ENCODE data around the gene NEK10.

The NEK10 gene

DNA sequence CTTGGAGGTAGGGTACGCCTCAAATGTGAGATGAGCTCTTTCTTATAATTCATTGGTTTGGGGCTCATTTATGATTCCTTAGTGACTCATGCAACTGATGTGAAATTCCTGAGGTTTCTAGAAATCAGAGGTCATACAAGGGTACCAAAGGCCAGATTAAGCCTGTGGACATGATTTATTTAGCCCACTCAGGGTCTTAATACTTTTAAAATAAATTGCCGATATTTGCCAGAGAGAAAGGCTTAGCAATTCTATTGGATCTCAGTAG is 289.0 kb downstream of the NEK10 start:
- Histone ChIP-seq H3K27ac (ENCODE audit: low read depth in 2 of 2, low read length in 2 of 2) (no peak overlapping the region), H3K4me3 (ENCODE audit: low read length in 2 of 2) (no peak overlapping the region), H3K9ac (ENCODE audit: low read depth in 1 of 2, low read length in 2 of 2) (no peak overlapping the region), H3K27me3 (ENCODE audit: control insufficient read depth in 2 of 2, insufficient read depth in 2 of 2, low read length in 2 of 2) (no peaks in the 10 kb centered on the region), H3K36me3 (ENCODE audit: control insufficient read depth in 2 of 2, insufficient read depth in 2 of 2, low read length in 2 of 2) (no peaks in the 10 kb centered on the region), H3K4me1 (ENCODE audit: control insufficient read depth in 2 of 2, insufficient read depth in 2 of 2, low read length in 2 of 2) (no peaks in the 10 kb centered on the region), H3K9me3 (ENCODE audit: control insufficient read depth in 2 of 2, low read length in 2 of 2) (no peaks in the 10 kb centered on the region)

DNA sequence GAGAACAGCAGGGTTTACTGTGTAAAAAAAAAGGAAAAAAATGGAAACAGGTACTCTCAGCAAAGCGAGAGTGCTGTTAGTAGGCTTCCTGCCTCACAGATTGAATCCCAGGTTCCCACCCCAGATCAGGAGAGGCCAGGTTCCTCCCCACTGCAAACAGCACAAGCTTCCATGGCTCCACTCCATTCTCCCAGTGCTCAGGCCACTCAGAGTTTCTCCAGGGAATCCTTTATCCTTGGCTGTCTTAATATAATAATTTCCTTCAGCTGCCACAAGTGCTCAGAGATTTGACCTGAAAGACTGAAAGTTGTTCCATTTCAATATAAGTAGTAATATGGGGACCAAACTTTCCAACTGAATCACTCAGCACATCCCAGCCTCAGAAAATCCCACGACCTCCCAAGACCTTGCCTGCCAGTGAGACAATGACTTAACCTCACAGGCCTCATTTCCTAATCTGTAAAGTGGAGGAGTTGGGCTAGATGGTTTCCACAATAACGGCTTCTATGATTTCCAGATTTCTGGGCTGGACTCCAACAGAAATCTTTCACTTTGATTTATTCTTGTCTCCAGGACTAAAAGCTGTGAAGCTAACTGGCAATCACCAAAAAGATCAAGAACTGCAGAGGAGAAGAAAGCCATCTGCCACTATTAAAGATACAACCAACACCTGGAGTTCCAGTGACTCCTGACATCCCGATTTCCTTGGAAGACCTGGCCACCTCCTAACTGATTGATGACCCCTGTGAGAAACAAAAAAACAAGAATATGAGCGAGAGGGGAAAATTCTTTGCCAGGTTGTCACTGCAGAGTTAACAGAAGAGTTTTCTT is 289.5 kb downstream of the NEK10 start:
- H3K4me3 ChIP-seq (ENCODE audit: low read length in 2 of 2) = no peak overlapping the region
- H3K9me3 ChIP-seq (ENCODE audit: control insufficient read depth in 2 of 2, low read length in 2 of 2) = no peaks in the 10 kb centered on the region
- no peak overlapping the region for H3K27ac ChIP-seq (ENCODE audit: low read depth in 2 of 2, low read length in 2 of 2)
- H3K27me3 ChIP-seq (ENCODE audit: control insufficient read depth in 2 of 2, insufficient read depth in 2 of 2, low read length in 2 of 2) = no peaks in the 10 kb centered on the region
- no peak overlapping the region for H3K9ac ChIP-seq (ENCODE audit: low read depth in 1 of 2, low read length in 2 of 2)
- no peaks in the 10 kb centered on the region for H3K36me3 ChIP-seq (ENCODE audit: control insufficient read depth in 2 of 2, insufficient read depth in 2 of 2, low read length in 2 of 2)
- no peaks in the 10 kb centered on the region for H3K4me1 ChIP-seq (ENCODE audit: control insufficient read depth in 2 of 2, insufficient read depth in 2 of 2, low read length in 2 of 2)

DNA sequence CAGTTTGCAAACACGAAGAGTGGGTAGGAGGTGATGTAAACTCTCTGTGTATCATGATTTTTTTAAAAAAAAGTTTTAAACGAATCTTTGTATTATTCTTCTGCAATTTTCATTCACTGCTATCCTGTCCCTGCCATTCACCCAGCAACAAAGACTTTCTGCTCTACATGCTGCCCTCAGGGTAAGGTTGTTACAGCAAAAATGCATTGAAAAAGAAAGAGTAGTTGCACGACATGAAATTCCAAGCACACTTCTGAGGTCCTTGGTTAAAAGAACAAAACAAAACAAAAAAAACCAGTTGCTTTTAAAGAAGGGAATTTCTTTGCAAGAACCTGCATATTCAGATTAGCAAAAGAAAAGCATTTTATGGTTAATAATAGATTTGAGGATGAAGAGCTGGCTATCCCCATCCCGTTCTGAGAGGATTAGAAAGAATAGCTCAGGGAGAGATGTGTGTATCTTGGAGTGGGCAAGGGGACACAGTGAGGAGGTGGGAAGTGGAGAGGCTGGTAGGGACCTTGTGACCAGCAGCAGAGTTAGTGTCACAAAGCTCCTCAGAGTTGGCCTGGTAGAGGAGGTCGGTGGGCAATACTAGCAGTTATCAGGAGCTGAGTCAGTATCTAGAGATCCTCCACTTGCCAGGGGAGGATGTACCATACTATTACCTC is 290.8 kb downstream of the NEK10 start:
- H3K4me3 ChIP-seq (ENCODE audit: low read length in 2 of 2) = no peak overlapping the region
- no peaks in the 10 kb centered on the region for H3K27me3 ChIP-seq (ENCODE audit: control insufficient read depth in 2 of 2, insufficient read depth in 2 of 2, low read length in 2 of 2)
- H3K9me3 ChIP-seq (ENCODE audit: control insufficient read depth in 2 of 2, low read length in 2 of 2) = no peaks in the 10 kb centered on the region
- no peaks in the 10 kb centered on the region for H3K36me3 ChIP-seq (ENCODE audit: control insufficient read depth in 2 of 2, insufficient read depth in 2 of 2, low read length in 2 of 2)
- peaks cover under 1 to 4% of the 10 kb centered on the region in 2 donors for H3K4me1 ChIP-seq (ENCODE audit: control insufficient read depth in 2 of 2, insufficient read depth in 2 of 2, low read length in 2 of 2)
- H3K9ac ChIP-seq (ENCODE audit: low read depth in 1 of 2, low read length in 2 of 2) = no peak overlapping the region
- no peak overlapping the region for H3K27ac ChIP-seq (ENCODE audit: low read depth in 2 of 2, low read length in 2 of 2)

DNA sequence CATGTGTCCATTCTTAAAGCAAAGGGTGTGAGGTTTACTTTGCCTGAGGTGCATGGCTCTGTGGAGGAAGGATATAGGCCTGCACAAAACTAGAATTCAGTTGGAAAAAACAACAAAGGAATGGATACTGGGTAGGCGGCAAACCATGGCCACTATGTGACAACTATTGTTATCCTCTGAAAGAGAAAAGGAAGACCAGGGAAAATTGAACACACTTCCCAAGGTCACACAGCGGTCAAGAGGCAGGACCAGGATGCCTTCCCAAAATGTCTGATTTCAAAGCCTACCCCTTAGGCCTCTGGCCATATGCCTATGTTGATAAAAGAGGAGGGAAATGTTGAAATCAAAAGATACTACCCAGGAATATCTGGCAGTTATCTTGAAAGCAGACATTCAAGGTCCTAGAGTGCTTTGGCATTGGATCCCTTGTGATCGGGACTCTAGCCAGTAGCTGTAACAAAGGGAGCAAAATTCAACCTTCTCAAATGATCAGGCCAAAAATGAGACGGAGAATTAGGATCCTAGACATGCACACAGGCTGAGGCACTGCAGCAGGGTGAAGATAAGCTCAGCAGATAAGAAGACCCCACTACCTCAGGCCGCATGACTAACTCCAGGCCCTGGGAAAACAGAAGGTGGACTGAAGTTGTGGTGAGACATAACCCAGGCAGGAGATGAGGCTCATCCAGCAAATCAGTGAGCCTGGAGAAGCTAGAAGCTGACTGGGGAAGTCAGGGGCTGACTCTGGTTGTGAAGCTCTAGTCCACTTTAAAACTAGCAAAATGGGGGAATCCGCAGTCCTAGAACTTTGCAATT is 292.2 kb downstream of the NEK10 start:
- Histone ChIP-seq H3K9ac (ENCODE audit: low read depth in 1 of 2, low read length in 2 of 2) (no peak overlapping the region), H3K9me3 (ENCODE audit: control insufficient read depth in 2 of 2, low read length in 2 of 2) (no peaks in the 10 kb centered on the region), H3K36me3 (ENCODE audit: control insufficient read depth in 2 of 2, insufficient read depth in 2 of 2, low read length in 2 of 2) (no peaks in the 10 kb centered on the region), H3K4me1 (ENCODE audit: control insufficient read depth in 2 of 2, insufficient read depth in 2 of 2, low read length in 2 of 2) (peaks cover 3 to 12% of the 10 kb centered on the region in 2 donors), H3K4me3 (ENCODE audit: low read length in 2 of 2) (no peak overlapping the region), H3K27ac (ENCODE audit: low read depth in 2 of 2, low read length in 2 of 2) (no peak overlapping the region), H3K27me3 (ENCODE audit: control insufficient read depth in 2 of 2, insufficient read depth in 2 of 2, low read length in 2 of 2) (no peaks in the 10 kb centered on the region)

DNA sequence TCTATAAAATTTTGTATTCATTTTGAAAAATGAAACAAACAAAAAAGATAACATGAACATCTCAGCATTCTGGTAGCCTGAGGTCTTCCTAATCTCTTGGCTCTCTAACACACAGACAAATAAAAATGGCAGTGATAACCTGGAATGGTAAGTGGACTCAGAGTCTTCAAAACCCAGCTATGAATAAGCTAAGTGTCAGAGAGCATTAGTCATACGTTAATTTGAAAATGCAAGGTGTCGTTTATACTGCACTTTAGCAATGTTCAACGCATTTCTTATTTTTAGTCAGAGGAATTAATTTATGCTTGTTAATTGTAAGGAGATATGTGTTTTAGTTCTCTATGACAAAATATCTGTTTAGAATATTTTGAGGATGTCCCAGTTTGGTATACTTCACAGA is 294.3 kb downstream of the NEK10 start:
- H3K9ac ChIP-seq (ENCODE audit: low read depth in 1 of 2, low read length in 2 of 2) = no peak overlapping the region
- no peaks in the 10 kb centered on the region for H3K36me3 ChIP-seq (ENCODE audit: control insufficient read depth in 2 of 2, insufficient read depth in 2 of 2, low read length in 2 of 2)
- no peaks in the 10 kb centered on the region for H3K9me3 ChIP-seq (ENCODE audit: control insufficient read depth in 2 of 2, low read length in 2 of 2)
- no peak overlapping the region for H3K27ac ChIP-seq (ENCODE audit: low read depth in 2 of 2, low read length in 2 of 2)
- H3K4me3 ChIP-seq (ENCODE audit: low read length in 2 of 2) = no peak overlapping the region
- H3K27me3 ChIP-seq (ENCODE audit: control insufficient read depth in 2 of 2, insufficient read depth in 2 of 2, low read length in 2 of 2) = no peaks in the 10 kb centered on the region
- H3K4me1 ChIP-seq (ENCODE audit: control insufficient read depth in 2 of 2, insufficient read depth in 2 of 2, low read length in 2 of 2) = peaks cover 3 to 12% of the 10 kb centered on the region in 2 donors

DNA sequence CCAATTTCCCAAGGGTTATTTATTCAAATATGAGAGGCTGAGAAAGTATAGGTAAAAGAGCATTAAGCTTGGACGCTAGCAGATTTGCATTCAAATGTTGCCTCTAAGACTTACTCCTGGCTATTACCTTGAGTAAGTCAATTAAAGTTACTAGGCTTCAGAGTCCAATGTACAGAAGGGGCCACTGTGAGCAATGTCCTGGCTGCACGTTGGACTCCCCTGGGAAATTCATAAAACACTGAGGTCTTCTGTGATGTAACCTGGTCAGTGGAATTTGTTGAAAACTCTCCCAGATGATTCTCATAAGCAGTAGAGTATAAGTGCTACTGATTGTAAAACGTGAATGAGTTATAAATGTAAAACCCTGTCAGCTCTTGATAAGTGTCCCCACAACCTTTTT is 295.3 kb downstream of the NEK10 start:
- no peak overlapping the region for H3K27ac ChIP-seq (ENCODE audit: low read depth in 2 of 2, low read length in 2 of 2)
- H3K9me3 ChIP-seq (ENCODE audit: control insufficient read depth in 2 of 2, low read length in 2 of 2) = no peaks in the 10 kb centered on the region
- no peaks in the 10 kb centered on the region for H3K36me3 ChIP-seq (ENCODE audit: control insufficient read depth in 2 of 2, insufficient read depth in 2 of 2, low read length in 2 of 2)
- H3K27me3 ChIP-seq (ENCODE audit: control insufficient read depth in 2 of 2, insufficient read depth in 2 of 2, low read length in 2 of 2) = no peaks in the 10 kb centered on the region
- peaks cover 3 to 12% of the 10 kb centered on the region in 2 donors for H3K4me1 ChIP-seq (ENCODE audit: control insufficient read depth in 2 of 2, insufficient read depth in 2 of 2, low read length in 2 of 2)
- H3K4me3 ChIP-seq (ENCODE audit: low read length in 2 of 2) = no peak overlapping the region
- no peak overlapping the region for H3K9ac ChIP-seq (ENCODE audit: low read depth in 1 of 2, low read length in 2 of 2)

DNA sequence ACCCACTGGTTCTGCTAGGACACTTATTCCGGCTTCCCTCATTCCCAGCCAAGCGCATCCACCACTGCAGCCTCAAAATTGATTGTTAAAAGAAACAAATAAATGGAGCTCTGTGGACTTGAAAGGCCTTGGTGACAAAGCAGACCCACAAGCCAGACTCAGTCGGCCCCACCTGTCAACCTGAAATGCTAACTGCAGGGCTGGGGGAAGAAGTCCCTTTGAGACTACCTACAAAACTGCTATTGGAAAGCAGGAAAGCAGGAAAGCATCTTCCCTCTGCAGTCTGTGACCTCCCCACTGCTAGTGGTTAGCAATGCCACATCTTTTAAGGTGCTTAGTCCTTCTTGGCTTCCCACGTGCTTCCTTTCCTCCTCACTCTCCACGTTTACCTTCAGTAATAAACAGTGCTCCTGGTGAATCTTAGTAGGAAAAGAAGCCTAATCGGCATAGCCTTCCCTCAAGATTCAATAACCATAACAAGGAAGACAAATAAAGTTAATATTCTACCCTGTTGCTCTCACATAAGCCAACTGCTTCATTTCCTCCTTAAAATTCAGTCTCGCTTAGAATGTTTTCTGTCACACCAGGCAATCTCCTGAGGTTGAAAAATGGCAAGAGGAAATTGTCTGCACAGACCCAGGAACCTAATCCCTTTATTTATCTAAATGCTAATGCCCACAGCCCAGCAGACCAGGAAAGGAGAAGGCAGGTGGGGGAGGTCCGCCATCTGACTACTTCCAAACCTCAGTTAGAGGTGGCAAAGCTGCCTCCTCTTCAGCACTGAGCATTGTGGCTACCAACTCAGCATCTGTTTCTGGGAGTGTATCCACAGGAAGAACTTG is 296.2 kb downstream of the NEK10 start:
- no peaks in the 10 kb centered on the region for H3K36me3 ChIP-seq (ENCODE audit: control insufficient read depth in 2 of 2, insufficient read depth in 2 of 2, low read length in 2 of 2)
- no peaks in the 10 kb centered on the region for H3K9me3 ChIP-seq (ENCODE audit: control insufficient read depth in 2 of 2, low read length in 2 of 2)
- H3K9ac ChIP-seq (ENCODE audit: low read depth in 1 of 2, low read length in 2 of 2) = no peak overlapping the region
- H3K4me1 ChIP-seq (ENCODE audit: control insufficient read depth in 2 of 2, insufficient read depth in 2 of 2, low read length in 2 of 2) = peaks cover 3 to 12% of the 10 kb centered on the region in 2 donors
- H3K4me3 ChIP-seq (ENCODE audit: low read length in 2 of 2) = no peak overlapping the region
- no peaks in the 10 kb centered on the region for H3K27me3 ChIP-seq (ENCODE audit: control insufficient read depth in 2 of 2, insufficient read depth in 2 of 2, low read length in 2 of 2)
- no peak overlapping the region for H3K27ac ChIP-seq (ENCODE audit: low read depth in 2 of 2, low read length in 2 of 2)

DNA sequence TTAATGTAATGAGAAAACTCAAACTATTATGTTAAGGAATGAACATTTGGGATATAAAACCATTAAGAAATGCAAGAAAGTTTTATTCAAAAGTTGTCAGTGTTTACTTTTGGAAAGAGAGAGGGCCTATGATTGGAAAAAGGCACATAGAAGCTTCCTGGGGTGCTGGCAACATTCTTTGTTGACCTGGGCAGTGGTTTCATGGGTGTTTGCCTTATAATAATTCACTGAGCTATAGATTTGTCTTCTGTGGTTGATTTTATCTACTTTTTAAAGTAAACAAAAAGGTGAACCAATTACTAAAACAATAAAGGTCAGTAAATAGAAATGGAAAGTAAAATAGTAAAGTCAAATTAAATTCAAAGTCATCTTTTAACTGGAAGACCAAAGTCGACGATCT is 308.8 kb downstream of the NEK10 start:
- no peaks in the 10 kb centered on the region for H3K27me3 ChIP-seq (ENCODE audit: control insufficient read depth in 2 of 2, insufficient read depth in 2 of 2, low read length in 2 of 2)
- no peaks in the 10 kb centered on the region for H3K36me3 ChIP-seq (ENCODE audit: control insufficient read depth in 2 of 2, insufficient read depth in 2 of 2, low read length in 2 of 2)
- H3K9ac ChIP-seq (ENCODE audit: low read depth in 1 of 2, low read length in 2 of 2) = no peak overlapping the region
- H3K9me3 ChIP-seq (ENCODE audit: control insufficient read depth in 2 of 2, low read length in 2 of 2) = no peaks in the 10 kb centered on the region
- no peak overlapping the region for H3K27ac ChIP-seq (ENCODE audit: low read depth in 2 of 2, low read length in 2 of 2)
- H3K4me1 ChIP-seq (ENCODE audit: control insufficient read depth in 2 of 2, insufficient read depth in 2 of 2, low read length in 2 of 2) = no peaks in the 10 kb centered on the region
- H3K4me3 ChIP-seq (ENCODE audit: low read length in 2 of 2) = no peak overlapping the region

Measured in mucosa of rectum (tissue), 2 donors.